Measurements from ENCODE around the gene STX18. TPM values are rescaled to one million over a fixed set of nuclear protein-coding genes. Genes with fewer than 3 reads are reported as not detected.

Gene STX18
- 10 to 100 TPM; 24.1 to 33.5 TPM for total RNA-seq

- TF ChIP-seq POLR2AphosphoS5 (IDR thresholded peaks at IDR 0.05) (peak; percentile 94), CTCF (IDR thresholded peaks at IDR 0.05) (peak in 1 of 4 experiments; percentile 32), POLR2A (IDR thresholded peaks at IDR 0.05) (peak; percentile 52)
- no peaks in the 10 kb centered on the region for H3K36me3 ChIP-seq
- DNase-seq (ENCODE audit: low spot score): peak; percentile 63
- H3K4me1 ChIP-seq (replicated peaks): no peaks in the 10 kb centered on the region
- H3K9me3 ChIP-seq: no peaks in the 10 kb centered on the region
- H3K27me3 ChIP-seq (replicated peaks; ENCODE audit: insufficient read depth): no peaks in the 10 kb centered on the region
- peak within 1 kb of the TSS; percentile 87 to 90 for H3K4me3 ChIP-seq
- WGBS: 1% methylated on average over 48 of the region's 76 CpGs
- H3K27ac ChIP-seq: peak within 1 kb of the TSS; percentile 73 to 77
- intact Hi-C loops (cut with DNase I): no loop called here
These were observed at the start of gene STX18 for GRCh38 chr4:4541661-4542570. STX18 (minus strand) TSS chr4:4542048; CDS start chr4:4541964, 84 bp downstream.

GRCh38 chr4:4591071-4591470 is 49.2 kb upstream of the STX18 start:
- TF ChIP-seq POLR2AphosphoS5 (IDR thresholded peaks at IDR 0.05): no peak
- no peak for TF ChIP-seq POLR2A (IDR thresholded peaks at IDR 0.05)
- TF ChIP-seq CTCF (IDR thresholded peaks at IDR 0.05): no peak

GRCh38 chr4:4590546-4590945 is 48.7 kb upstream of the STX18 start:
- 72% methylated on average over 7 of the region's 7 CpGs for WGBS

More at GRCh38 chr4:4591071-4591470, 49.2 kb upstream of the STX18 start:
- DNase-seq (ENCODE audit: low spot score): no peak
- intact Hi-C loops (cut with DNase I): no loop called here
- H3K27ac ChIP-seq: no peak overlapping the region
- H3K4me3 ChIP-seq: no peak overlapping the region
- 96% methylated on average over 4 of the region's 4 CpGs for WGBS
- H3K9me3 ChIP-seq: no peaks in the 10 kb centered on the region
- no peaks in the 10 kb centered on the region for H3K27me3 ChIP-seq (replicated peaks; ENCODE audit: insufficient read depth)
- no peaks in the 10 kb centered on the region for H3K4me1 ChIP-seq (replicated peaks)
- no peaks in the 10 kb centered on the region for H3K36me3 ChIP-seq

GRCh38 chr4:4585012-4585670 is 43.3 kb upstream of the STX18 start:
- H3K27me3 ChIP-seq (replicated peaks; ENCODE audit: insufficient read depth): no peaks in the 10 kb centered on the region
- H3K9me3 ChIP-seq: no peaks in the 10 kb centered on the region
- H3K27ac ChIP-seq: no peak overlapping the region
- TF ChIP-seq CTCF (IDR thresholded peaks at IDR 0.05) (no peak), POLR2A (IDR thresholded peaks at IDR 0.05) (no peak), POLR2AphosphoS5 (IDR thresholded peaks at IDR 0.05) (no peak)
- intact Hi-C loops (cut with DNase I): no loop called here
- no peak for DNase-seq (ENCODE audit: low spot score)
- no peaks in the 10 kb centered on the region for H3K4me1 ChIP-seq (replicated peaks)
- no peaks in the 10 kb centered on the region for H3K36me3 ChIP-seq
- WGBS: 72% methylated on average over 3 of the region's 3 CpGs
- no peak overlapping the region for H3K4me3 ChIP-seq

More at GRCh38 chr4:4590546-4590945, 48.7 kb upstream of the STX18 start:
- intact Hi-C loops (cut with DNase I): no loop called here
- H3K9me3 ChIP-seq: no peaks in the 10 kb centered on the region
- no peak for DNase-seq (ENCODE audit: low spot score)
- no peaks in the 10 kb centered on the region for H3K36me3 ChIP-seq
- no peak overlapping the region for H3K4me3 ChIP-seq
- H3K27me3 ChIP-seq (replicated peaks; ENCODE audit: insufficient read depth): no peaks in the 10 kb centered on the region
- no peaks in the 10 kb centered on the region for H3K4me1 ChIP-seq (replicated peaks)
- TF ChIP-seq CTCF (IDR thresholded peaks at IDR 0.05) (no peak), POLR2AphosphoS5 (IDR thresholded peaks at IDR 0.05) (no peak), POLR2A (IDR thresholded peaks at IDR 0.05) (no peak)
- H3K27ac ChIP-seq: no peak overlapping the region

Data from prostate gland (tissue), 2 donors.